HL-60/S4 treated with retinoic acid at 250 ng/mL for 4 days and 3 days (cell line): ENCODE measurements around the gene BMPR1B.
"Not testable (repeated sequence)": the region's sequence is repeated elsewhere in the genome, so short reads cannot be mapped to it uniquely, and the experiment has no call there.

Experiments
- in situ Hi-C: fragments of 300-500 bp; cut with MboI; formaldehyde crosslinking; loops from 2 replicates; pipeline ENCODE4 v1.7.0; 2022; ENCODE audit warnings: low sequenced_read_pairs

BMPR1B gene

GRCh38 chr4:94831607-94832006 lies 73.9 kb downstream of the BMPR1B start:
- in situ Hi-C loops = no loop called here

- in situ Hi-C loops = not testable (repeated sequence)
These were observed 74.6 kb downstream of the BMPR1B start for GRCh38 chr4:94832329-94832728.

GRCh38 chr4:94833394-94833793 lies 75.6 kb downstream of the BMPR1B start:
- in situ Hi-C loops = no loop called here

- in situ Hi-C loops = no loop called here
These were observed 76.7 kb downstream of the BMPR1B start for GRCh38 chr4:94834501-94834900.

- in situ Hi-C loops = not testable (repeated sequence)
These were observed 83.6 kb downstream of the BMPR1B start for GRCh38 chr4:94841166-94841863.

- in situ Hi-C loops = no loop called here
These were observed 84.1 kb downstream of the BMPR1B start for GRCh38 chr4:94841864-94842221.

DNA sequence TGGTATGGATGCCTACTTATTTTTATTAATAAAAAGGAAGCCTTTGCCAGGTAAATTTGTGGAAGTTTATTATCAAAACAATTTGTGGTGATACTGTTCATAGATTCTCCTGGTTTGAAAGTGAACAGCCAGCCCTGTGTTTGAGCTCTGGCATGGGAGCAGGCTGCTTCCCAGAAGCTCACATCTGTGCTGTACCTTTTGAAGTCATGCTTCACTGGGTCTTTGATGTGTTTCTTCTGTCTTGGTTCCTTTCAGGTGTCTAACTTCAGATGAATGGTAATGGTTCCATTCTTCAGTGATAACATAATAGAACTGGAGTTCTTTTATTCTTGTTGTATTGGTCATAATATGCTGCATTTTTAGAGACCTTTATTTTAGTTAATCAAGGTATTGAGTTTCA lies 85.5 kb downstream of the BMPR1B start:
- in situ Hi-C loops = no loop called here

DNA sequence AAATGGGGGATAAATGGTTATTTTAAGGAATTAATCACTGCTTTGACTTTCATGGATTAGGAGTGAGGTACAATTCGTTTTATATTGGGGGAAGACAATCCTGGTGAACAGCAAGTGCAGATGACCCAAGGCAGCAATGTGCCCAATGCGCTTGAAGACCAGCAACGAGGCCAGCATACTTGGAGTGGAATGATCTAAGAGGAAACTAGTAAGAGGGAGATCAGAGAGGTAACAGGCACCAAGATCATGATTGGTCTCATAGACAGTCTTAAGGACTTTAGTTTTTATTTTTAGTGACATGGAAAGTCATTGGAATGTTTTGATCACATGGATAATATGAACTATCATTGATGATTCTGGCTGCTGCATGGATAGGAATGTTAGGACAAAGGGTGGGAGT lies 90.6 kb downstream of the BMPR1B start:
- in situ Hi-C loops = no loop called here

DNA sequence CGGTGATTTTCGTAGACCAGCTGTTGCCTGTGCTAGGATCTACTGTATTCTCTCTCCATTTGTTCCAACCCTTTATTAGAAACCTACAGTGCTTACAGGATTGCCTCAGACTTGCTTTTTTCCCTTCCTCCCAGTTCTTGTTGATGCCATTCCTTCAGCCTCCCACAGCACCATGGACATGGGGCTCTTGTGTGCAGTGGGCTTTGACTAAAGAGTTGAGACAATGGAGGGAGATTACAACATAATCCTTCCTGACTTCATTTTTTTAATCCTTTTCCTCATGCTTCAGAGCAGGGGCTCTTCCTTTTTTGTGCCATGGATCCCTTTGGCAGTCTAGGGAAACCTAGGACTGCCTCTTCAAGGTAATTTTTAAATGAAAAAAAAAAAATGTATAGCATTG lies 92.1 kb downstream of the BMPR1B start:
- in situ Hi-C loops = no loop called here

DNA sequence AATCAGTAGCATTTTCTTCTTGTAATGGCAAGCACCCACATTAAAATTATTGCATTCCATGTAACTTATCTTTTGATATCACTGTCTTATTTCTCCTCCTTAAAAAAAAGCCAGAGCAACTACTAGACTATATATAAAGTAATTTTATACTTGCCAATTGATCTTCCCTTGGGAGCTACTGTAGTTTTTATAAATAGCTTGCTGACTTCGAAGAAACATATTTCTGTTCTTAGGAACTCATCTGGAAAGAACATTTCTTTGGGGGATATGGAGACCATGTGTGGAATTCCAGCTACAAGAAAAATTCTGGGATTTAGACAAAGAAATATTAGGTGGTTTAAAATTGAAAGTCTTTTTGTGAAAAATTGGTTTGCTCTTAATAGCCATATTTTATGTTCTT lies 94.9 kb downstream of the BMPR1B start:
- in situ Hi-C loops = no loop called here

- in situ Hi-C loops = no loop called here
These were observed 98.3 kb downstream of the BMPR1B start for GRCh38 chr4:94856030-94856429.

DNA sequence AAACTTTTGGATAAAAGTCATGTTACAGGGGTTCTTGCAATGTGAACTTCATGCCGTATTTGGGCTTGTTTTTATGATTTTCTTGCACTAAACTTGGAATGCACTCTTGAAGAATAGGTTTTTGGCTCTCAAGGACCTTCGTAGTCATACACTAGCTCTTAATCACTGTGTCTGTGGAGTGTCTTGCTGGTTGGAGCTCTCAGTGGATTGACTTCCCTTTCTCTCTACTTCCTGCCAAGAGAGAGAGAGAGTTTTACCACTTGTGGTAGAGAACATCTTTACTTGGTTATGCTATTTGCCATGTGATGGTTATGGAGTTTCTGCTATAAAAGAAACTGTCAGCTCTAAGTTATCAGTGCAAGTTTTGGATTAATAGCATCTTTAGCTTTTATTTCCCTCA lies 112.4 kb downstream of the BMPR1B start:
- in situ Hi-C loops = no loop called here

GRCh38 chr4:94871644-94872305 lies 114.0 kb downstream of the BMPR1B start:
- in situ Hi-C loops = no loop called here

DNA sequence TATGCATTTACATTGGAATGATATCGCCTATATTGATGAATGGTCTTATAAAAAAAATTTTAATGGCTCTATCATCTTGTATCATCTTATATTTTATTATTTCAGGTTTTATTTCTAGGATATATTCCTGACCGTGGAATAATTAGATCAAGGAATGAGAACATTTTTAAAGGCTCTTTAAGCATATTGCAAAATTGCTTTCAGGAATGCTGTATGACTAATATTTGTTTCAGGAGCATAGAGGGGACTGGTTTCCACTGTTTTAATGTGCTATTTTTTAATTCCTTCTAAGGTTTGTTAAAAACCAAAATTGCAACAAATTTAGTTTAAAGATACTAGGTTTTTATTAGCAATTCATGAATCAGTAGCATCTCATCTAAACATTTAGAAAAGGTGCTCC lies 120.2 kb downstream of the BMPR1B start:
- in situ Hi-C loops = no loop called here

- in situ Hi-C loops = no loop called here
These were observed 123.2 kb downstream of the BMPR1B start for GRCh38 chr4:94880956-94881355.

DNA sequence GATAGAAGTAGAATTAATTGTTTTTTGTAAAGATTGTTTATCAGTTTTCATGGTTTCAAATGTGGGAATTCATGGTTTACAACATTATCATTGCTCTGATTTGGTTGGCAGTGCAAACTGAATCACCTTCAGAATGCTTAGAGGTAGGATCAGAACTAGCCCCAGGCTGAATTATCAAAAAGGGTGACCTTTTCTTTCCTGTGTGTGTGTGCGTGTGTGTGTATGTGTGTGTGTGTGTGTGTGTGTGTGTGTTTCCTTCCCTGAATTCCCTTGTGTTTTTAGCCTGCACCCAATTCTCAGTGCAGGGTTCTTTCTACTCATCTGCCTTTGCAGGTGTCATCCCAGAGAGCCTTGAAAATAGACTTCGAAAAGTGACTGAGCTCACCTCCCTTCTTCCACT lies 125.0 kb downstream of the BMPR1B start:
- in situ Hi-C loops = no loop called here

- in situ Hi-C loops = no loop called here
These were observed 129.3 kb downstream of the BMPR1B start for GRCh38 chr4:94887027-94887426.

- in situ Hi-C loops = no loop called here
These were observed 131.8 kb downstream of the BMPR1B start for GRCh38 chr4:94889523-94889922.

DNA sequence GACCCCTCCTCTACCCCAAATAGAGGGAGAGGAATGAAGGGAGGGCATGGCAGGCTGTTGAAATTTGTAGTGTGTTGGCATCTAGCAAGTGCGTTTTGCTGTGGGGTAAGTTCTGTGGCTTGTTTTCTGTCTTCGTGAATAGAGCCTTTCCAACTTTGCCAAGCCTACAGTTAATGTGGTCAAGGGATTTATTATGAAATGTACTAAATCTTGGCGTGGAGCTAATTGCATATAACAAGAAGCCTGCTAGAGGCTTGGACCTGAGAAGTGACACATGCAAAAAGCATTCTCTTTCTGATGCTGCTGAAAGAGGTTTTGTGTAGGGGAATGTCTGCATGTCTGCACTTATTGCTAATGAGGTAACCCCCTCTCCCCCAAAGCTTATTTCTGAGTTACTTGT lies 132.2 kb downstream of the BMPR1B start:
- in situ Hi-C loops = no loop called here

- in situ Hi-C loops = no loop called here
These were observed 132.8 kb downstream of the BMPR1B start for GRCh38 chr4:94890579-94890978.

GRCh38 chr4:94892051-94892450 lies 134.3 kb downstream of the BMPR1B start:
- in situ Hi-C loops = no loop called here

DNA sequence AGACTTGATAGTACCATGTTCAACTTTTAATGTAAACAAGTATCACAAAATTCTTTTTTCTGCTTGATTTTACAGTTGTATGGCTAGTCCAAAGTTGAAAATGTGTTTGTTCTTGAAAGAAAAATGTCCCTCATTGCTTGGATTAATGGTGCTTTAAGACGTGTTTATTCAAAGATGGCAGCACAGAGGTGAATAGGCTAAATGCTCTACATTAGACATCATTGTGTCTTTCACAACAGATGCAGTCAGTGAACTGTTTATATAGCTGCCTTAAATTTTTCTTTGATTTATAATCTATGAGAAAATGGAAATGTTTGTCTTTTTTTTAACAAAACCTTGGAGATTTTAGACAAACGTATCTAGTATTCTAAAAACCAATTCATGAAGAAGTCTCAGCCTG lies 137.3 kb downstream of the BMPR1B start:
- in situ Hi-C loops = no loop called here

DNA sequence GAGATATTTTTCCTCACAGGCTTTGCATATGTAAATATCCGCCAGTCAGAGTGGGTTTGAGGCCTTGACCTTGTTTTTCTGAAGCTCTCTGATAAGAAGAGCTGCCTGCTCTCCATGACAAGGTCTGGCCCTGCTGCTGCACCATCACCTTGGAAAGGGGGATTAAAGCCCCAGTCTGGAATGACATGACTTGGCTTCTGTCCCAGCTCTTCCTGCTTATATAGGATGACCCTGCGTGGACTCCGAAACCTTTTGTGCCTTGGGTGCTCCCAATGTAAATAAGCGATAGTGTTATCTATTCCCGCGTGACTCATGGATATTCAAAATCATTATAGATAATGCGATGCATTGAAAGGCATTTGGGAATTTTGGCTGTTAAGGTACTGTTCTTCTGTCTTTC lies 139.3 kb downstream of the BMPR1B start:
- in situ Hi-C loops = no loop called here
